ENCODE data around the gene FAM47C. TPM values are rescaled to one million over a fixed set of nuclear protein-coding genes. Genes with fewer than 3 reads are reported as not detected.
"Not testable (repeated sequence)": the region's sequence is repeated elsewhere in the genome, so short reads cannot be mapped to it uniquely, and the experiment has no call there.

FAM47C gene
- not detected for total RNA-seq

DNA sequence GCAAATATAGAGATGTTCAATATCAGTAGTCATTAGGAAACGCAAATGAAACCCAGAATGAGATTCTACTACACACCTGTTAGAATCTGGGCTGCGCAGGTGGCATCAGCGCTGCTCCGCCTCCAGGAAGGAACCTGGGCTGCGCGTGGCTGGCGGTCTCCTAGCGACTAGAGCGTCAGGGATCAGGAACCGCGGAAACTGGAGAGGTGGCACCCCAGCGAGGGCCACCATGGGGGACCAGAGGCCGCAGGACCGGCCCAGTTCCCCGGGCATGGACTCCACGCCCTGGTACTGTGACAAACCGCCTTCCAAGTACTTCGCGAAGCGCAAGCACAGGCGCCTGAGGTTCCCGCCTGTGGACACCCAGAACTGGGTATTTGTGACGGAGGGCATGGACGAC lies at the start of gene FAM47C:
Gene FAM47C (plus strand): TSS at position 185 of the 400 bp plus-strand sequence. CDS start 45 bp downstream, at position 230.
- H3K27ac ChIP-seq; H3K9me3 ChIP-seq; H3K4me3 ChIP-seq; H3K36me3 ChIP-seq; H3K4me1 ChIP-seq; H3K27me3 ChIP-seq; DNase-seq (ENCODE audit: low spot score in 2 of 2): not testable (repeated sequence)
- WGBS, result 62% methylated on average over 19 of the region's 24 CpGs

DNA sequence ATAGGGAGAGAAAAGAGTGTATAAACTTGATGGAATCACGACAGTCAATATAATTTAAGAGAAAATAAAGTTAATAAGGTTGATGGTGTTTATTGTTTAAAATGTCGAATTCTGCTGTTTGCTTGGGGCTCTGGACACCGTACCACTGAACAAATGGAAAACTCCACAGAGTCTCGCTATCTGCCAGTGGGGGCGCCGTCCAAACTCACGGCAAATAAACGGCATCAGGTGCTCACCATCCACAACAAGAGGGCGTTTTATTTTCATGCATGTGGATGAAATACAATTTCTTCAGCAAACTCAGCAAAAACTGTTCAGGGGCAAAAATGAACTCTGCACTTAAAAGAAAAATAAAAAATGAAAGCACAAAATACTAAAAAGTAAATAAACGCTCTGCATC lies 46.6 kb upstream of the FAM47C start:
- no peaks in the 10 kb centered on the region for H3K4me1 ChIP-seq
- no peaks in the 10 kb centered on the region for H3K36me3 ChIP-seq
- H3K27me3 ChIP-seq, result peaks cover 18% of the 10 kb centered on the region
- WGBS, result 60% methylated on average over 10 of the region's 10 CpGs
- H3K27ac ChIP-seq, result no peak overlapping the region
- DNase-seq (ENCODE audit: low spot score in 2 of 2), result no peak
- H3K4me3 ChIP-seq, result no peak overlapping the region
- no peaks in the 10 kb centered on the region for H3K9me3 ChIP-seq
- TF ChIP-seq POLR2A (IDR thresholded peaks at IDR 0.05) (no peak), POLR2AphosphoS5 (IDR thresholded peaks at IDR 0.05) (no peak), EP300 (IDR thresholded peaks at IDR 0.05) (no peak)
- TF ChIP-seq, protein P1, sequence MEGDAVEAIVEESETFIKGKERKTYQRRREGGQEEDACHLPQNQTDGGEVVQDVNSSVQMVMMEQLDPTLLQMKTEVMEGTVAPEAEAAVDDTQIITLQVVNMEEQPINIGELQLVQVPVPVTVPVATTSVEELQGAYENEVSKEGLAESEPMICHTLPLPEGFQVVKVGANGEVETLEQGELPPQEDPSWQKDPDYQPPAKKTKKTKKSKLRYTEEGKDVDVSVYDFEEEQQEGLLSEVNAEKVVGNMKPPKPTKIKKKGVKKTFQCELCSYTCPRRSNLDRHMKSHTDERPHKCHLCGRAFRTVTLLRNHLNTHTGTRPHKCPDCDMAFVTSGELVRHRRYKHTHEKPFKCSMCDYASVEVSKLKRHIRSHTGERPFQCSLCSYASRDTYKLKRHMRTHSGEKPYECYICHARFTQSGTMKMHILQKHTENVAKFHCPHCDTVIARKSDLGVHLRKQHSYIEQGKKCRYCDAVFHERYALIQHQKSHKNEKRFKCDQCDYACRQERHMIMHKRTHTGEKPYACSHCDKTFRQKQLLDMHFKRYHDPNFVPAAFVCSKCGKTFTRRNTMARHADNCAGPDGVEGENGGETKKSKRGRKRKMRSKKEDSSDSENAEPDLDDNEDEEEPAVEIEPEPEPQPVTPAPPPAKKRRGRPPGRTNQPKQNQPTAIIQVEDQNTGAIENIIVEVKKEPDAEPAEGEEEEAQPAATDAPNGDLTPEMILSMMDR (IDR thresholded peaks at IDR 0.05), result no peak

DNA sequence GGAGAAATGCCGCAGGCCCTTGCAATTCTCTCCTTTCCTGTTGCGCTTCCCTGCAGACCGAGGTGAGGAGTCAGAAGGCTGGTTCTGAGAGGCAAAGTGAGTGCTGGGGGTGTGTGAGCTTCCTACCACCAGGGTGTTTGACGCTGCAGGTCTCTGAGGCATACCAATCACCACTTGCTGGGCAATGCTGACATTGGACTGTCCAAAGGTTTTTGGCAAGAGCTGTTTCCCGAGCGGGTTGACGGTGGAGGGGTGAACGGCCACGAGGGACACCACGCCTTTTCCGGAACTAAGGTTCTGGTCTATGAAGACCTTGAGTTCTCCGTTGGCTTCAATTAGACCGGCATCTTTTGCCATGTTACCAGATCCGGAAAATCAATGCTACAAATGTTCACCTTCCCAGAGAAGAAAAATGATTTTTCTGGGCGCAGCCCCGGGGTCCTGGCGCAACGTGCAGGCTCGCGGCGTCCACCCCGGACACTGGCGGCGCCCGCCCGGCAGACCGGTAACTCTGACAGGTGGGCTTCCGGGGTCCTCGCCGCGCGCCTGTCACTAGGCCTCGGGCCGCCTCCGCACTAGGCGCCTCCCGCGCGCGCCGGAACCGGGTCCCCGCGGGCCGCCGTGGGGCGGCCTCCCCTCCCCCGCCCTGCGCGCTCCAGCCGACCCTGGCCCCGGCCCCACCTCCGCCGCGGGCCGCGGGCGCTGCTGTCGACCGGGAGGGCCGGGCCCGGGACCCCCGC lies 44.9 kb upstream of the FAM47C start:
- no peaks in the 10 kb centered on the region for H3K4me1 ChIP-seq
- peaks cover 8% of the 10 kb centered on the region for H3K27me3 ChIP-seq
- TF ChIP-seq POLR2AphosphoS5 (IDR thresholded peaks at IDR 0.05) (no peak), EP300 (IDR thresholded peaks at IDR 0.05) (no peak), POLR2A (IDR thresholded peaks at IDR 0.05) (no peak)
- TF ChIP-seq, protein P1 (IDR thresholded peaks at IDR 0.05), result no peak
- WGBS, result 41% methylated on average over 43 of the region's 63 CpGs
- H3K9me3 ChIP-seq, result no peaks in the 10 kb centered on the region
- no peak overlapping the region for H3K27ac ChIP-seq
- H3K36me3 ChIP-seq, result no peaks in the 10 kb centered on the region
- DNase-seq (ENCODE audit: low spot score in 2 of 2), result no peak
- no peak overlapping the region for H3K4me3 ChIP-seq

DNA sequence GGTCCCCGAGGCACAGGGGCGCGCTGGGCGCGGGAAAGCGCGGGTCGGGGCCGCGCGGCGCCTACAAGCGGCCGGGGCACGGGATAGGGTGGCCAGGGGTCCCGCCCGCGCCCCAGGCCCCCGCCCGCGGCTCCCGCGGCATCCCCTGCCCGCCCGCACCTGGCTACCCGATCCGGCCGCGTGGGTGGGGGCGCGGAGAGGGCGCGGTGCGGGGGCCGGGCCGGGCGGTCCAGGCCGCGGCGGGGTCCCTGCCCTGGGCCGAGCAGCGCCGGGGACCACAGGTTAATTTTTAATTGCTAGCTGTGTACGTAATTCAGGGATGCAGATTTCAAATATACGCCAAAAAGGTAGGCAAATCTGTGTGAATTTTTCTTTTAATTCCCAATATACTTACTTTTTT lies 44.3 kb upstream of the FAM47C start:
- no peaks in the 10 kb centered on the region for H3K36me3 ChIP-seq
- no peak for TF ChIP-seq POLR2A (IDR thresholded peaks at IDR 0.05)
- TF ChIP-seq, protein P1 (IDR thresholded peaks at IDR 0.05), result no peak
- H3K27ac ChIP-seq, result no peak overlapping the region
- H3K9me3 ChIP-seq, result no peaks in the 10 kb centered on the region
- WGBS, result 41% methylated on average over 21 of the region's 45 CpGs
- H3K4me3 ChIP-seq, result no peak overlapping the region
- H3K4me1 ChIP-seq, result no peaks in the 10 kb centered on the region
- peaks cover 8% of the 10 kb centered on the region for H3K27me3 ChIP-seq
- no peak for DNase-seq (ENCODE audit: low spot score in 2 of 2)

DNA sequence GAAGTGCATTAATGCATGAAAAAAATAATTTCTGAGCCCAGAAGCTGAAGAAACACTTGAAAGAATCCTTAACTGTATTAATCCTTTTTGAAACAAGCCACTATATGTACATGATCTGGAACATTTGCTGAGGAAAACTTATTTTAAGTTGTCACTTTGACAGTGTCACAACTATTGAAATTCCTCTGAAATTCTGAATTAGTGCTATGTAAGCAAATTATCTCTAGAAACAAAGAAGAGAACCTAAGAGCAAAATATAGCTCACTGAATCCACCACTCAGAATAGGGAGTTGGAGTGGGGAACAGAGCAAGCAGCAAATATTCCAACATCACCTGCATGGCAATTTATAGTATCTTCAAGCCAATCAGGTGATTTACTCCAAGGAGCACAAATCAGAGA lies 34.6 kb upstream of the FAM47C start:
- Histone ChIP-seq H3K4me3 (no peak overlapping the region), H3K4me1 (no peaks in the 10 kb centered on the region), H3K27me3 (no peaks in the 10 kb centered on the region), H3K9me3 (no peaks in the 10 kb centered on the region), H3K27ac (no peak overlapping the region), H3K36me3 (no peaks in the 10 kb centered on the region)
- TF ChIP-seq POLR2AphosphoS5 (IDR thresholded peaks at IDR 0.05) (no peak), POLR2A (IDR thresholded peaks at IDR 0.05) (no peak), EP300 (IDR thresholded peaks at IDR 0.05) (no peak)
- TF ChIP-seq, protein P1 (IDR thresholded peaks at IDR 0.05), result no peak
- DNase-seq (ENCODE audit: low spot score in 2 of 2), result no peak

DNA sequence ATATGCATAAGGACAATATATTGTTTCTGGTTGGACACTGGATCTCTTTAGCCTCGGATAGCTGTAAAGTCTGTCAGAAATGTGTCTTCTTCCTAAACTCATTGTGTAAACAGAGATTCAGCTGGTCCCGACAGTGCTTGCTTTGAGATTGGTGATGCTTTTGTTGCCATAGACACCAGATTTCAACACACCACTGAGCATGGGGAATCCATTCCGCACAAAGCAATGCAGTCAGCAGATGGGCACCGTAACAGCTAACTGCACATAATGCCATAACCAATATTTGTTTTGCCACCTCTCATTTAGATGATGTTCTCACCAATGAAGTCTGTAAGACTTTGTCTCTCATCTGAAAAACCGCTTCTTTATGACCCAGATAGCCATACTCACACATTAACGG lies 33.3 kb upstream of the FAM47C start:
- Histone ChIP-seq H3K27ac (no peak overlapping the region), H3K36me3 (no peaks in the 10 kb centered on the region), H3K27me3 (no peaks in the 10 kb centered on the region), H3K4me3 (no peak overlapping the region), H3K4me1 (no peaks in the 10 kb centered on the region), H3K9me3 (no peaks in the 10 kb centered on the region)
- no peak for TF ChIP-seq EP300 (IDR thresholded peaks at IDR 0.05)
- WGBS, result 79% methylated on average over 6 of the region's 6 CpGs
- DNase-seq (ENCODE audit: low spot score in 2 of 2), result no peak

Measured in suprapubic skin (tissue), 4 donors.